GM21717 (cell line): ENCODE measurements around the gene OCA2.
"Not testable (repeated sequence)": the region's sequence is repeated elsewhere in the genome, so short reads cannot be mapped to it uniquely, and the experiment has no call there.

ENCODE experiments used
- ATAC-seq: cut with Tn5 transposase; IDR thresholded peaks from one replicate; pipeline ENCODE4 v1.9.1; 2021; ENCODE audit warnings: mild to moderate bottlenecking, moderate library complexity; ENCODE audit not compliant: unreplicated experiment

Gene OCA2

DNA sequence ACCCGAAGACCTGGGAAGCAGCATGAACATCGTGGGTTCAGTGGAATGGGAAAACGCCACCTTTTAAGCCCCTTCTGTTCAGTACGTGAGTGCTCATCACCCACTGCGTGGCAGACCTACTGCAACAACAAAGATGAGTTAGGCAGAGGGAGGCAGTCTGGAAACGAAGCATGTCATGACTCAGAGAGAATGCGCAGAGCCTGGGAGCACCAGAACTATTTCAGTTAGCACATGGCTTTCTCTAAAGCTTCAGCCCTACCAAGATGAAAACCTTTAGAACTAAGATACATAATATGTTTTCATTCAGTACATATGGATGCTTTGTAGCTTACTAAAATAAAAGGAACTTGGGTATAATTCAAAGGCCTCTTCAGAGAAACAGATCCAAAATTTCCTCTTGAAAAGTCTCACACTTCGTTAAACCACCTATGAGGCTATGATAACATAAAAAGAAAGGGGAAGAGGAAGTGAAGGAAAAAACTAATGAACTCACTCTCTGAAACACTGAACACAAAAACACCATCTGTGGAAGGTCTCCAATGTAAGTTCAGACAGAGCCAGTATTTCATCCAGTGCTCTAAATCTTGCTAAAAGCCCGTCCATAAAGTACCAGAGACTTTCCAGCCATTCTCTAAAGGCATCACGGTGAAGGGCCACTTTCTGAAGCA, 140.1 kb downstream of the OCA2 start:
- no peak for ATAC-seq

- no peak for ATAC-seq
These were observed 142.8 kb downstream of the OCA2 start for GRCh38 chr15:27956285-27956684.

DNA sequence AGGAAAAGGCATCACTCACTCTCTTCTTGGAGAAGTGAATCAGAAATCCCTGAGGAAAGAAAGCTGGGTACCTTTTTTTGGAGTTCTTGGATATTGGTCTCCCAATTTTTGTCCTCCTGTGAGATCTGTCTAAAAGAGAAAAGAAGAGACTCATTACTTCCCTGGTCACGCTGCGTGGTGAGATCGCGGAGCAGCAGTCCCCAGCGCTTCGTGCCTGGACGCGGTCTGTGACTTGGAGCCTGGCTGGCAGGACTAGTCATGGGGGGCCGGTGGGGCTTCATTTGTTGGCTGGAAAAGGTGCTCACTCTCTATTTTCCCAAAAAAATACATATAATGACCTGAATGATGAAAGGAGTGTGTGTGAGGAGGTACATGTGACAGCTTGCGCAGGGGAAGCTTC, 144.0 kb downstream of the OCA2 start:
- ATAC-seq: no peak

- not testable (repeated sequence) for ATAC-seq
These were observed 146.5 kb downstream of the OCA2 start for GRCh38 chr15:27952593-27952992.

DNA sequence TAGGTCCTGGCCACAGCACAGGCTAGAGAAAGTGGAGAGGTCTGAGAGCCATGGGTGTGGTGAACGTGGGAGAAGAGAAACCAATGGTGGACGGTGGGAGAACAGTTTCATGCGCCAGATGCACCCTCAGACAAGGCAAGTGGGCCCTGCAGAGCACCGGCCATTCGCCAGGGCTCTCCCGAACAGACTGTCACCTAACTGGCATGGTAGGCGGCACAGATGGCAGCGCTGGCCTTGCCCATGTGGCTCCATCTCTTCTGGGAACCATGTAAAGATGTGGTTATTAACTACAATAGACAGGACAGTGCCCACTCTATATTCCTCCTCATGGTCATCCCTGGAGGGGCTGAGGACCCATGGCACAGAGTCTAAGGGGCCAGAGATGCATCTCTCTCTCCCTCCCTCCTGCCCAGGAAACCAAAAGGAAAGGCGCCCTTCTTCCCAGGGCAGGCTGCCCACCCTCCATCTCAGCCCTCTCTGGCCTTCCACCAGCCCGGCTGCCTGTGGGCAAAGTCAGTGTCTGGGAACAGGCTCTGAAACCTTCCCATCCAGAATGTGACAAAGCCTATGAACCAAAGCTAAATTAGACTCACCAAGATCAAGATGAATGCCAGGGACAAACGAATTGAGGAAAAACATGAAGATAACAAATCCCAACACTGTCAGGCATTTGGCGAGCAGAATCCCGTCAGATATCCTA, 147.8 kb downstream of the OCA2 start:
- no peak for ATAC-seq

- no peak for ATAC-seq
These were observed 150.0 kb downstream of the OCA2 start for GRCh38 chr15:27949089-27949488.

DNA sequence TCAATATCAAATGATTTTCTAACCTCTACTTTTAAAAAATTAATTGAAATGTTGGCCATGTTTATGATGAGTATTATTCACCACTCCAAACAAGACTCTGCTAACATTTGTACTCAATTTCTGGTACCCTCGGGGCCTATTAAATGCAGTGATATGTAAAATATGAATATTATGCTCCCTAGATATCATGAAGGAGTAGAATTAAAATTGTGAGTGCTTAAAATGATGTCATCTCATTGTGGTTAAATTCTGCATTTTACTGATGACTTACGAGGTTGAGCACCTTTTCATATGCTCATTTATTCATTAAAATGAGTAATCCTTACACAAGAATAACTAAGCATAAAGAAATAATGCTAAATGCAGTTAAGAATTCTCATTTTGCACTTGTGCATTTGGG, 159.9 kb downstream of the OCA2 start:
- no peak for ATAC-seq

DNA sequence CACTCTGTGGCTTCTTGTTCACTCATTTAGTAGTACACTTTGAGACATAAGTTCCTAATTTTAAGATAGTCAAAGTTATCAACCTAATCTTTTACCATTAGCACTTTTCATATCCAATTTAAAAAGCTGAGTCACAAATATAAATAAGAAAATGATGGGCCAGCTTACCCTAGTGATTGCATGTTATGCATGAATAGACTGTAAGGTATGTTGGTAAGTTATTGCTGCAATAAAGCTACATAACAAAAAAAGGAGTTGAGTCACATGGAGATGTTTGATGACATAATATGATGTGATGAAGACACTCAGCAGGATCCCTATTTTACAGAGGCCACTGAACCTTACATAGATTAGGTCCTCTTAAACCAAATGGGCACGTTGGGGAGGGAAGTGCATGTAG, 161.3 kb downstream of the OCA2 start:
- no peak for ATAC-seq

DNA sequence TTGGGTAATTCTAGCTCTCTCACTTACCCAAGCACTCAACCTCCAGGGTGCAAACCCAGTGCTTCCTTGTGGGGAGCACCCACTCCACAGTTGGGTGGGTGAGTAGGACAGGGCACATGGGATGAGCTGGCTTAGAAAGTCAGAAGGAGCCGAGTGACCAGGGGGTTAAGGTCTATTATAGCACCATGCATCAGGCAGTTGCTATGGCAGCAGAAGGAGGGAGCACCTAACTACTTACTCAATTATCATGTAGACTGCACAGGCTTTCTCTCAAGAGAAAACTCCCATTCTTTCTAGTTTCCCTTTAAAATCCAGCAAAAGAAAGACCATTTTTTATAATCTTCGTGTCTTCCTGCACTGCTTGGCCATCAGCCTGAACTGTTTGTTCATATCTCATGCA, 163.0 kb downstream of the OCA2 start:
- no peak for ATAC-seq

- ATAC-seq: no peak
These were observed 163.8 kb downstream of the OCA2 start for GRCh38 chr15:27935328-27935727.

- no peak for ATAC-seq
These were observed 164.3 kb downstream of the OCA2 start for GRCh38 chr15:27934782-27935181.

DNA sequence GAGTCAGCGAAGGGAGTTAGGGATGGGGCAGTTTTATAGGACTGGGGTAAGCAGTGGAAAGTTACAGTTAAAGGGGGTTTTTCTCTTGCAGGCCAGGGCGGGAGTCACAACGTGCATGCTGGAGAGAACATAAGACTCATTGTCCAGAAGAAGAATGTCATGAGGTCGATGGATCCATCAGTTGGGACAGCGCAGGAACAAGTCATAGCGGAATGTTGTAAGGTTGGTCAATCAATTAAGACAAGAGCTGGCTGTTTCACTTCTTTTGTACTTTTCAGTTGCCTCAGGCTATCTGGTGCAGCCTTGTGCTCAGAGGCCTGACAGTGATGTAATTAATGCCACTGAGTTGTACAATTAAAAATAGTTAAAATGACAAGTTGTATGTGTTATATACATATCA, 165.6 kb downstream of the OCA2 start:
- ATAC-seq: no peak

DNA sequence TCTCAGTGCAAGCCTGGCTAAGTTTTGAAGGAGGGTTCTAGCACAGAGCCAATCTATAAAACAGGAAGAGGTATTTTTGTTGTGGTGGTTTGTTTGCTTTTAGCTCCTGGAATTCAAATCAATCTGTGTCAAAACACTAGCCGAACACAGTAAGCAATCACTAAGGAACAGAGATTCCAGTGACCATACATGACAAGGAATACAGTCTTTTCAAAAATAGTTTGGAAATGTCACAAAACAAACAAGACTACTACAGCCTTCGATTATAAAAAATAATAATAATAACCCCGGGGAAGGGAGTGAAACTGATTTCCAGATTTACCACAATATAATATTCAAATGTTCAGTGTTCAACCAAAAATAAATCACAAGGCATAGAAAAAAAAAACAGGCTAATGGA, 166.5 kb downstream of the OCA2 start:
- no peak for ATAC-seq

GRCh38 chr15:27928386-27928785, 170.7 kb downstream of the OCA2 start:
- ATAC-seq: no peak

DNA sequence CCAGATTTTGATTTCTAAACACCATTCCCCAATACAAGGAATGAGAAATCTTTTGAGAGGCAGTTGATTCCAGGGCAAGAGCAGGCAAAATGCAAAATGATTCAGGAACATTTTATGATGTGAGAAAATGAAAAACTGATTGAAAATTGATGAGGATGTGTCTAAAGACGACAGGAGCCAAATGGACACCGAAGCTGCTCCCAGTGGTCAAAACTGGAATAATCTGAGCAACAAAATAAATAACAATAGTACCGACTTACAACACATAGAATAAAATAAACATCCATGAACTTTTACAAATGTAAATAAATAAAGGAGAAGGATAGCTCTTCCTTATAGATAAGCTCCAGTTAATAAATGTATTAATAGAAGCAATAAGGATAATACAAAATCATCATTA, 186.8 kb downstream of the OCA2 start:
- ATAC-seq: no peak

DNA sequence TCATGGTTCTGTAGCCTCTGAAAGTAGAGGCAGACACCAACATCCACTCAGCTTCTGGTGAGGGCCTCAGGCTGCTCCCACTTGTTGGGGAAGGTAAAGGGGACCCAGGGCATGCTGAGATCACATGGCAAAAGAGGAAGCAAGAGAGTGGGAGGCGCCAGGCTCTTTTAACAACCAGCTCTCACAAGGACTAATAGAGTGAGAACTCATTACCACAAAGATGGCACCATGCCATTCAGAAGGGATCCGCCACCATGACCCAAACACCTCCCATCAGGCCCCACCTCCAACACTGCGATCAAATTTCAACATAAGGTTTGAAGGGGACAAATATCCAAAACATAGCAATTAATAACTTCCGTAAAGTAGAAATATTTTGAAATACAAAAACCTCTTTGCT, 192.3 kb downstream of the OCA2 start:
- no peak for ATAC-seq

GRCh38 chr15:27903405-27903804, 195.7 kb downstream of the OCA2 start:
- no peak for ATAC-seq

GRCh38 chr15:27902680-27903385, 196.3 kb downstream of the OCA2 start:
- no peak for ATAC-seq

GRCh38 chr15:27899583-27900285, 199.4 kb downstream of the OCA2 start:
- no peak for ATAC-seq

- ATAC-seq: no peak
These were observed 201.6 kb downstream of the OCA2 start for GRCh38 chr15:27897481-27897880.

DNA sequence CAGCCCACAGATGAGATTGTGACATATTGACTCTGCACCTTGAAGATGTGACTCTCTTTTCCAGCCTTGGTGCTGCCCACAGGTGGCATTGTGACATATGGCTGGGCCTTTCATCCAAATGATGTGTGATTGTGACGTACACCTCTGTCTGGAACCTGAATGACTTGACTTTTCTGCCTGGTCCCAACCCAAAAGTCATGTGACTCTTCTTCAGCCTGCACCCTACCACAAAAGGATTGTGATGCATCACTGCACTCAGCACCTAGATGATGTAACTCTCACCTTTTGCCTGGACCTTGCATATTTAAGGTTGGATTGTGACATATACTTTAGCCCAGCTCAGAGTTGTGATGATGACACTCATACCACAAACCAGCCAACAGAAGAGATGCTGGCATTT, 204.5 kb downstream of the OCA2 start:
- ATAC-seq: no peak

DNA sequence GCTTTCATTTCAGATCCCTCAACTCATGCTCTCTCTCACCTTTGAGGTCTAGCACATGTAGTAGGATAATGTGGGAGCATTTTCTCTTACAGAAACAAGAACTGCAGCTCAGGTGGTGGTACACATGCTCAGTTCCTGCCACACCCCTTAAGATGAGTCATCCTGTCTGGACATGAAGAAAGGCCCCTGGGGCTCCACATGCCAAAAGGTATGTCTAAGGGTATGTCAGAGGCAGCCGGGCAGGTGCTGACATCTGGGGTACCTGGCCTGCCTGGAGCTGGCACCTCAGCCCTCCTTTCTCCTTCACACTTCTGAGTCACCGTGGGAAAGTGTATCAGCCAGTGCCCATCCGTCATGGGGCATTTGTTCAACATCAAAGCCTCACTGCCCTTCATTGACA, 209.9 kb downstream of the OCA2 start:
- no peak for ATAC-seq
